K562 (cell line): ENCODE measurements around the gene GAL3ST3. TPM values are rescaled to one million over a fixed set of nuclear protein-coding genes. Genes with fewer than 3 reads are reported as not detected.

Source experiments
- ATF4 ChIP-seq: fragments of 450-650 bp; formaldehyde crosslinking; IDR thresholded peaks from 2 replicates; pipeline ENCODE4 v1.4.0; 2022; ENCODE audit warnings: mild to moderate bottlenecking, moderate library complexity
- CEBPB ChIP-seq: fragments of 450-650 bp; IDR thresholded peaks from 2 replicates; pipeline ENCODE4 v1.6.1; 2016; ENCODE audit warnings: missing genetic modification characterization, missing compliant biosample characterization
- CHCHD3 ChIP-seq: fragments of 250-450 bp; sonication (Bioruptor Pico); IDR thresholded peaks from 2 replicates; pipeline ENCODE4 v2.1.2; 2022; ENCODE audit warnings: mild to moderate bottlenecking
- CSDE1 ChIP-seq, 2 experiments: fragments of 450-650 bp; IDR thresholded peaks; 2 replicates each; pipeline ENCODE4 v1.6.1; 2016; ENCODE audit warnings: mild to moderate bottlenecking in 1 of 2
- CXXC5 ChIP-seq: fragments of 250-450 bp; sonication (Bioruptor Pico); IDR thresholded peaks from 2 replicates; pipeline ENCODE4 v1.8.0; 2022; ENCODE audit warnings: inconsistent platforms, mild to moderate bottlenecking, moderate library complexity
- EP400 ChIP-seq: fragments of 450-650 bp; IDR thresholded peaks from 2 replicates; pipeline ENCODE4 v1.6.1; 2017; ENCODE audit warnings: antibody characterized with exemption, mild to moderate bottlenecking, moderate library complexity
- ESRRA ChIP-seq: fragments of 450-650 bp; IDR thresholded peaks from 2 replicates; pipeline ENCODE4 v1.6.1; 2014; ENCODE audit warnings: low read depth, mild to moderate bottlenecking, moderate library complexity, borderline replicate concordance
- FOXA1 ChIP-seq: fragments of 450-650 bp; IDR thresholded peaks from 2 replicates; pipeline ENCODE4 v1.6.1; 2016; ENCODE audit warnings: mild to moderate bottlenecking, borderline replicate concordance
- FOXK2 ChIP-seq, 2 experiments: fragments of 450-650 bp; IDR thresholded peaks in 1 of 2; conservative IDR thresholded peaks in 1 of 2; 2 replicates each; pipeline ENCODE4 v1.6.1; 2016; ENCODE audit warnings: low read depth in 2 of 2, mild to moderate bottlenecking in 1 of 2
- GTF2B ChIP-seq: IDR thresholded peaks from 2 replicates; pipeline ENCODE4 v1.6.1; 2011; ENCODE audit not compliant: insufficient read length; ENCODE audit errors: extremely low read depth
- GTF2F1 ChIP-seq: IDR thresholded peaks from 2 replicates; pipeline ENCODE4 v1.6.1; 2011; ENCODE audit warnings: low read depth, low read length, improper control_type of control experiment
- HES1 ChIP-seq: fragments of 450-650 bp; IDR thresholded peaks from 2 replicates; pipeline ENCODE4 v1.6.1; 2016; ENCODE audit warnings: low read depth, mild to moderate bottlenecking, moderate library complexity
- MEF2D ChIP-seq: conservative IDR thresholded peaks from 2 replicates; pipeline ENCODE4 v1.6.1; 2016; ENCODE audit warnings: low read depth, missing genetic modification characterization, missing compliant biosample characterization
- NR2C2 ChIP-seq, 2 experiments: fragments of 200-800 bp in 1 of 2; sonication (Bioruptor generic) in 1 of 2; sonication (generic) in 1 of 2; formaldehyde crosslinking in 1 of 2; IDR thresholded peaks; 2 replicates each; pipeline versions ENCODE4 v1.6.1 to v1.8.0; 2016 to 2022; ENCODE audit warnings: mild to moderate bottlenecking in 1 of 2, missing compliant biosample characterization in 1 of 2, missing genetic modification characterization in 1 of 2, missing genetic modification reagents in 1 of 2
- PCBP1 ChIP-seq: fragments of 200-400 bp; formaldehyde crosslinking; IDR thresholded peaks from 2 replicates; pipeline ENCODE4 v1.6.1; 2018; ENCODE audit warnings: mild to moderate bottlenecking, low read depth, low read length; ENCODE audit not compliant: poor library complexity, severe bottlenecking
- POLR3A ChIP-seq: IDR thresholded peaks from 2 replicates; pipeline ENCODE4 v1.6.1; 2011; ENCODE audit warnings: borderline replicate concordance, mild to moderate bottlenecking, moderate library complexity; ENCODE audit not compliant: insufficient read length, insufficient read depth; ENCODE audit errors: extremely low read depth
- SAFB2 ChIP-seq: fragments of 200-400 bp; formaldehyde crosslinking; IDR thresholded peaks from 2 replicates; pipeline ENCODE4 v1.6.1; 2018; ENCODE audit warnings: borderline replicate concordance, low read length, low read depth, moderate library complexity; ENCODE audit not compliant: severe bottlenecking
- SNAPC5 ChIP-seq: fragments of 250-450 bp; sonication (Bioruptor Pico); IDR thresholded peaks from 2 replicates; pipeline ENCODE4 v1.8.0; 2021; ENCODE audit warnings: moderate library complexity, mild to moderate bottlenecking, inconsistent platforms
- SUPT5H ChIP-seq: fragments of 450-650 bp; IDR thresholded peaks from 2 replicates; pipeline ENCODE4 v1.6.1; 2016
- TEAD2 ChIP-seq: fragments of 450-650 bp; IDR thresholded peaks from 2 replicates; pipeline ENCODE4 v1.6.1; 2016; ENCODE audit warnings: missing genetic modification characterization, control low read depth, missing compliant biosample characterization
- ZKSCAN3 ChIP-seq: fragments of 250-450 bp; sonication (Bioruptor Pico); IDR thresholded peaks from 2 replicates; pipeline ENCODE4 v1.4.0; 2020
- ZNF121 ChIP-seq: sonication (generic); formaldehyde crosslinking; conservative IDR thresholded peaks from 2 replicates; pipeline ENCODE4 v1.8.0; 2022; ENCODE audit warnings: missing genetic modification reagents
- ZNF75A ChIP-seq: fragments of 450-650 bp; formaldehyde crosslinking; IDR thresholded peaks from 2 replicates; pipeline ENCODE4 v1.4.0; 2020; ENCODE audit warnings: mild to moderate bottlenecking
- polyA plus RNA-seq, 8 experiments: library from polyadenylated mRNA; depleted of rRNA in 4 of 8; stranded (reverse) in 5 of 8; unstranded in 3 of 8; fragments of >200 nt; fragmentation: Nextera tagmentation in 2 of 8; fragmentation: Illumina TruSeq in 1 of 8; extraction: Ambion mirVana in 2 of 8; extraction: Trizol in 1 of 8; gene quantifications; 2 replicates each; pipeline versions ENCODE4 v1.2.1 to v1.2.3, GENCODE V29; 2011 to 2014; ENCODE audit warnings: inconsistent platforms in 1 of 8, missing spikeins in 1 of 8
- total RNA-seq, 7 experiments: library from RNA; depleted of rRNA in 6 of 7; stranded (reverse); fragments of >200 nt in 6 of 7; fragmentation: Illumina TruSeq in 2 of 7; extraction: Trizol in 2 of 7; gene quantifications; 2 replicates each; pipeline versions ENCODE4 v1.2.1 to v1.2.3, GENCODE V29; 2011 to 2021; ENCODE audit warnings: low replicate concordance in 1 of 7
- TF ChIP-seq, protein P1 (sequence below), 2 experiments: fragments of 200-800 bp in 1 of 2; sonication (Bioruptor generic) in 1 of 2; sonication (generic) in 1 of 2; formaldehyde crosslinking in 1 of 2; IDR thresholded peaks in 1 of 2; conservative IDR thresholded peaks in 1 of 2; 2 replicates each; pipeline versions ENCODE4 v1.5.0 to v1.6.1; 2016 to 2020; ENCODE audit warnings: missing compliant biosample characterization in 1 of 2, missing genetic modification characterization in 1 of 2, missing genetic modification reagents in 1 of 2

Gene GAL3ST3
- total and polyA plus RNA-seq, 9 of the 15 experiments (the other 6 are each of a cell fraction or from before 2014, with no cell fraction given): not detected

GRCh38 chr11:66069715-66070603 is 21.0 kb upstream of the GAL3ST3 start, which contains the start of gene PACS1 (continued):
- TF ChIP-seq, protein P1, sequence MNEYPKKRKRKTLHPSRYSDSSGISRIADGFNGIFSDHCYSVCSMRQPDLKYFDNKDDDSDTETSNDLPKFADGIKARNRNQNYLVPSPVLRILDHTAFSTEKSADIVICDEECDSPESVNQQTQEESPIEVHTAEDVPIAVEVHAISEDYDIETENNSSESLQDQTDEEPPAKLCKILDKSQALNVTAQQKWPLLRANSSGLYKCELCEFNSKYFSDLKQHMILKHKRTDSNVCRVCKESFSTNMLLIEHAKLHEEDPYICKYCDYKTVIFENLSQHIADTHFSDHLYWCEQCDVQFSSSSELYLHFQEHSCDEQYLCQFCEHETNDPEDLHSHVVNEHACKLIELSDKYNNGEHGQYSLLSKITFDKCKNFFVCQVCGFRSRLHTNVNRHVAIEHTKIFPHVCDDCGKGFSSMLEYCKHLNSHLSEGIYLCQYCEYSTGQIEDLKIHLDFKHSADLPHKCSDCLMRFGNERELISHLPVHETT (CRISPR knock-in tag; conservative IDR thresholded peaks at IDR 0.05 in 1 of 2, IDR thresholded peaks at IDR 0.05 in 1 of 2): peak in 1 of 2 experiments; percentile 55; a peak in 1 of 4 replicates
- 0 out of 2 replicates have a peak, but pooled peaks have one; percentile 50 for TF ChIP-seq CHCHD3 (CRISPR knock-in tag)
- no peak for TF ChIP-seq PCBP1
- TF ChIP-seq ZKSCAN3 (CRISPR knock-in tag): no peak
- TF ChIP-seq ZNF121 (CRISPR knock-in tag): no peak
- no peak for TF ChIP-seq HES1
- TF ChIP-seq ZNF75A: 0 out of 2 replicates have a peak, but pooled peaks have one; percentile 31
- TF ChIP-seq SUPT5H: peak; percentile 40; the same call in 1 of the 2 replicates
- TF ChIP-seq SAFB2: no peak
- TF ChIP-seq FOXA1: no peak
- no peak for TF ChIP-seq NR2C2 (CRISPR knock-in tag; IDR thresholded peaks at IDR 0.05)
- peak; percentile 24 for TF ChIP-seq NR2C2 (tag; IDR thresholded peaks at IDR 0.05)
- no peak for TF ChIP-seq CSDE1 (IDR thresholded peaks at IDR 0.05)
- TF ChIP-seq GTF2F1: no peak
- no peak for TF ChIP-seq CEBPB (tag)
- TF ChIP-seq GTF2B: no peak
- peak; percentile 27; the same call in 1 of the 2 replicates for TF ChIP-seq EP400
- no peak for TF ChIP-seq FOXK2 (conservative IDR thresholded peaks at IDR 0.05 in 1 of 2, IDR thresholded peaks at IDR 0.05 in 1 of 2; ENCODE audit: low read depth in 2 of 2)
- no peak for TF ChIP-seq TEAD2 (tag)
- TF ChIP-seq SNAPC5: no peak
- no peak for TF ChIP-seq POLR3A
- no peak for TF ChIP-seq ATF4 (CRISPR knock-in tag)
- TF ChIP-seq ESRRA: no peak
- TF ChIP-seq MEF2D (tag): no peak
- peak; percentile 89 for TF ChIP-seq CXXC5 (CRISPR knock-in tag)
